Epithelial cell of prostate (primary cell): ENCODE data around the gene NOL9.
"Not testable (repeated sequence)": the region's sequence is repeated elsewhere in the genome, so short reads cannot be mapped to it uniquely, and the experiment has no call there.

Experiments
- DNase-seq: peaks from one replicate; pipeline ENCODE4 v3.0.0-alpha.2; 2011; ENCODE audit warnings: low read depth, low spot score
- H3K27ac ChIP-seq: fragments of 450-650 bp; 2 replicates; pipeline ENCODE4 v1.5.1; 2017; ENCODE audit warnings: mild to moderate bottlenecking

NOL9 gene

GRCh38 chr1:6494627-6495026 lies 59.7 kb downstream of the NOL9 start:
- no peak for DNase-seq
- peak overlapping the region; percentile 100 for H3K27ac ChIP-seq

GRCh38 chr1:6493834-6494223 lies 60.5 kb downstream of the NOL9 start:
- not testable (repeated sequence) for DNase-seq
- peak overlapping the region; percentile 100 for H3K27ac ChIP-seq

DNA sequence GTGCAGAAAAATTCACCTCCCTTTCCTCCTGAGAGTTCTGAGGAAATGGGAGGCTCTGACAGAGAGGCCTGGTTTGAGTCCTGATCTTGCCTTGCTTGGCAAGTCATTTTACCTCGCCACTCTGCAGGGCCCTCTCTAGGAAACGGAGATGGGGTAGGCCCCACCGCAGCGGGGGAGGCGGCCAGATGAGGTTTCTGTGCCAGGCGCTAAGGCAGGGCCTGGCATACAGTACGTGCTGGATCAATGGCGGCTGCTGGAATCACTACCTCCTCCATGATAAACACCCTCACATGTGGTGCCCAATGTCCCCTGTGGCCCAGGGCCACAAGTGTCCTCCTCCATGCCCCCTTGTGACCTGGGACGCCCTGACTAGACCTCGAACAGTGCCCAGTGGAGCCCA lies 62.3 kb downstream of the NOL9 start:
- no peak for DNase-seq
- H3K27ac ChIP-seq = peak overlapping the region; percentile 100

DNA sequence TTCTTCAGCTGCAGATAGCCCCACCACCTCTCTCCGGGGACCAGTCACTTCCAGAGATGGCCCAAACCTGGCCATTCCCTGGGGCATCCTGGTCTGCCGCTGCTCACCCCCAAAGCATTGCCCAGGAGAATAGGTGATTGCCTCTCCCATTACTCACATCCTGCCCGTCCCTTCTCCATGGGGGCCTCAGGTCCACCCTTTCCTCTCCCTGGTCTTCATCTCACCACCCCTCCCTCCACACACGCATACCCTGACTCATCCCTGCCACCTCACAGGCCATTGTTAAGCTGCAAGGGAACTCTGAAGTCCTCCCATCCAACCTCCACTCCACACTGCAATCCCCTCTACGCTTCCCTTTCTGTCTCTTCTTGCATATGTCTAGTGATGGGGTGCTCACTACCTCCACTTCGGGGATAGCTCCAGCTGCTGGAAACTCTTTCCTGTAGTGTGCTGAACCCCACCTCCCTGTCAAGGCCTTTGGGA lies 62.8 kb downstream of the NOL9 start, which contains the start of gene PLEKHG5:
Gene PLEKHG5, minus strand, starts transcription at position 188 of the 483 bp plus-strand sequence. CDS start 14,096 bp downstream, outside the sequence.
- H3K27ac ChIP-seq = peak within 1 kb of the TSS; percentile 100
- DNase-seq = peak; percentile 92

DNA sequence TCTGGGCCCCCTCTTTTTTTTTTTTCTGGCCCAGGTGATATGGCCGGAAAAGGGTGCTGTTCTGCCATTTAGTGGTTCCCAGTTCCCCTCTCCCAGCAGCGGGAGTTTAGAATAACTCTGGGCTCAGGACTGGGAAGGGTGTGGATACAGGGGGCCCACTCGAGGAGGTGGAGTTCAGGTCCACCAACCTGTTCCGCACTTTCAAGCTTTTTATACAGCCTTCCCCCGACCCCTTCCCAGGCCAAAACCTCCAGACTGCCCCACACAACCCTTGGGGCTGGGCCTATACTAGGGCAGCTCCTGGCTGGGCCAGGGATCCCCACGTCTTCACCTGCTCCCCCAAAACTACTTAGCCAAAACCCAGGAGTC lies 63.2 kb downstream of the NOL9 start:
- H3K27ac ChIP-seq = peak overlapping the region; percentile 100
- DNase-seq = no peak

GRCh38 chr1:6490181-6491080 lies 63.9 kb downstream of the NOL9 start:
- peak; percentile 40 for DNase-seq
- peak overlapping the region; percentile 100 for H3K27ac ChIP-seq

DNA sequence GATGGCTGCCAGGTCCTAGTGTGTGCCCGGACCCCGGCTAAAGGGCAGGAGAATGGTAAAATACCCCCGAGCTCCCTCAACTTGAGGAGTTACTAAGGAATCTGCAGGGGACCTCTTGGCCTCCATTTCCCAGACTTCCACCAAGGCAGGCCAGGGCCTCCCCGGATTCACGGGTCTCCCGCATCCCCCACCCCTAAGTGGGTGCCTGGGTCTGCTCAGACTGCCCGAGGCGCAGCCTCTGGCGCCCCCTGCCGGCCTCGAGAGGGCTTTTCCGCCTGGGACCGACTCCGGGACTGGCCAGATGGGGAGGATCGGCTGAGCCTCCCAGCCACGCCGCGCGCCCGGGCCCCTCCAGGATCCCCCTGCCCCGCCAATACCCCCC lies 64.5 kb downstream of the NOL9 start:
- peak overlapping the region; percentile 100 for H3K27ac ChIP-seq
- peak; percentile 29 for DNase-seq

GRCh38 chr1:6489383-6489765 lies 64.9 kb downstream of the NOL9 start:
- peak overlapping the region; percentile 100 for H3K27ac ChIP-seq
- DNase-seq = no peak

DNA sequence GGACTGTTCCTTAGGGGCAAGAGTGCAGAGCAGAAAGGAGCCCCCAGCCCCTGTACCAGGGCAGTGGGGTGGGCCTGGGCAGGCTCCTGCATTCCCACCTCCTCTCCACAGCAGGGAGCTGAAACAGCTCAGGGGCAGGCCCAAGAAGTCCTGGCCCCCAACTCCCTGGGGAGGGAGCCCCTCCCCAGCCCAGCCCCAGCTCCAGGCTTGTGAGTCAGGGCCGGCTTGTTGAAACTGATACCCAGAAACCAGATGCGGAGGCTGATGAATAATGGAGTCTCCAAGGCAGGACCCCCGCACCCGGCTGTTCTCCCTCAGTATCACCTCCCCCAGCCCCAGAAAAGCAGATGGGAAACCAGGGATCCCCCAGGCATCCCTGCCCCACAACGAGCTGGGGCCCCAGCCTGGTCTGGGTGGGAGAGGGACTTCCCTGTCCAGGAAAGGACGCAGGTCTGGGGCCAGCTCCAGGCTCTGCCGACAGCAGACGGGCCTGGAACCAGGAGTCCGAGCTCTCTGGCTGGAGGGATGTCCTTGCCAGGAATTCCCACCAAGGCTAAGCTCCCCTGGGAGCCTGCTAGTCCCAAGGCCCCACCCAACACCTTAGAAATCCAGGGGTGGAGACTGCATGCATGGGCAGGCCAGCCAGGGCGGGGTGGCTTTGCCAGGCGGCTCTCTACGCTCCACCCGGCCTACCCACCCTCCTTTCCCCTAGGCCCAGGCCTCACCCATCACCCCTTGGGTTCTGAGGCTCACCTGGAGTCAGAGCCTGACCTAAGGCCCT lies 65.5 kb downstream of the NOL9 start:
- DNase-seq = peak; percentile 84
- H3K27ac ChIP-seq = peak overlapping the region; percentile 100

GRCh38 chr1:6487804-6488484 lies 66.4 kb downstream of the NOL9 start:
- DNase-seq = no peak
- peak overlapping the region; percentile 100 for H3K27ac ChIP-seq

- DNase-seq = peak; percentile 50
- H3K27ac ChIP-seq = peak overlapping the region; percentile 100
Measured at GRCh38 chr1:6486433-6487011, 67.8 kb downstream of the NOL9 start.

- no peak for DNase-seq
- peak overlapping the region; percentile 100 for H3K27ac ChIP-seq
Measured at GRCh38 chr1:6485168-6486101, 68.9 kb downstream of the NOL9 start.

GRCh38 chr1:6484826-6485167 lies 69.5 kb downstream of the NOL9 start:
- peak overlapping the region; percentile 100 for H3K27ac ChIP-seq
- no peak for DNase-seq

GRCh38 chr1:6483761-6484117 lies 70.6 kb downstream of the NOL9 start:
- H3K27ac ChIP-seq = peak overlapping the region; percentile 100
- DNase-seq = no peak

GRCh38 chr1:6483017-6483760 lies 71.1 kb downstream of the NOL9 start:
- DNase-seq = no peak

DNA sequence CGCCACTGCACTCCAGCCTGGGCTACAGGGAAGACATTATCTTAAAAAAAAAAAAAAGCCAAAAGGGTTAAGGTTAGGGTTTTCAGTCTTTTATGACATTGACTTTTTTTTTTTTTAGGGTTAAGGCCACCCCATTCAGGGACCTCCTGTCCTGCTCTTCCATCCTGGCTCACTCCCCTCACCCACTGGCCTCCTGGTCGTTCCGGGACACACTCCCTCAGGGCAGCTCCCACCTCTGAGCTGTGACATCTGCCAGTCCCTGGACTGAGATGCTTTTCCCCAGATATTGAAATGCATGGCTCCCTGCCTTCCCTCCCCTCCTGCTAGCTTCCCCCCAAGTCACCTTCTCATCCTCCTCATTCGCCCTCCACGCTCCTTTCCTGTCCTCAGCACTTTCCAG lies 72.5 kb downstream of the NOL9 start:
- DNase-seq = no peak
- no peak overlapping the region for H3K27ac ChIP-seq

More at GRCh38 chr1:6483017-6483760, 71.1 kb downstream of the NOL9 start:
- peak overlapping the region; percentile 100 for H3K27ac ChIP-seq

DNA sequence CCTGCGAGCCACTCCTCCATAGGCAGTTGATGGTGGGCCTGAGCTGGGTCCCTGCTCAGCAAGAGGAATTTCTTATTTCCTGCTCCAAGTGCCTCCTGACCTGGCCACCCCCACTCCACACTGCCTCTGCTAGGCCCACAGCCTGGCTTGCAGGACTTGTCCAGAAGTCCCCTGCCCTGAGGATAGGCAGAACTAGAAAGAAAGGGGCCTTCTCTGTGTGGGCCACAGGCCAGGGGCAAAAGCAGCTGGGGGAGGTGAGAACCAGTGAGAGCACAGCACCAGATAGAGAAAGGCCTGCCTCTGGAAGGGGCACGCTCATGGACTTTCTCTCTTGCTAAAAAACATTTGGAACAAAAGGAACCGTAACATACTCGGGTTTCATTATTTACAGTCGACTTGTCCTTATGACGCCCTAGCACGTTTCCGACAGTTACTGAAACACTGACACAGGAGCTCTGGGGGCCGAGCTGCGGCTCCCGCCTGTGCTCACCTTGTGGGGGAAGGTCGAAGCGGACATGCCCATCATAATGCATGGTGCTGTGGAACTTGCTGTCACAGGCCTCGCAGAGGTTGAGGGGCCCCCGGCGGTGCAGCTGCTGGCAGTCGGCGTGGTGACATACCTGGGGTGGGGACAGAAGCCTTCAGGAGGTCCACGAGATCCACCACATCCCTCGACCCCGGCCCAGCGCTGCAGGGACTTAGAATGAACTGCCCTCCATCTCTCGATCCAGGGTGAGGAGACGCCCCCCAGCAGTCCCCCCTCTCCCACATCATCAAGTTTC lies 77.1 kb downstream of the NOL9 start:
- no peak for DNase-seq
- H3K27ac ChIP-seq = peak overlapping the region; percentile 42

DNA sequence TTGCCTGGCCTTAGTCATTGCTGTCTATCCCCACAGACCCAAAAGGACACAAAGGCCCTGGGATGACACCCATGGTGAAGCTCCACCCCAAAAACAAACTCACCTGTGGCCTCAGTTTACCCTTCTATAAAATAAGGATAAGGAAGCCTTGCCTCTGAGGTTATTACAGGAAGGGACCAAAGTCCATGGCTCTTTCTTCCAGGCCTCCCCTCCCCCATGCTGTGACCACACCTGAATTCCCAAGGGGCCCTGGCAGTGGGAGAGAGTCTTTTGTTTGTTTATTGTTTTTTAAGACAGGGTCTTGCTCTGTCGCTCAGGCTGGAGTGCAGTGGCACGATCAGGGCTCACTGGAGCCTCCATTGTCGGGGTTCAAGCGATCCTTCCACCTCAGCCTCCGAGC lies 77.8 kb downstream of the NOL9 start:
- no peak for DNase-seq
- peak overlapping the region; percentile 42 for H3K27ac ChIP-seq
